ENCODE measurements around the gene ADARB1.

Gene ADARB1

GRCh38 chr21:45236481-45236880 is 162.1 kb downstream of the ADARB1 start:
- no peak for DNase-seq

DNA sequence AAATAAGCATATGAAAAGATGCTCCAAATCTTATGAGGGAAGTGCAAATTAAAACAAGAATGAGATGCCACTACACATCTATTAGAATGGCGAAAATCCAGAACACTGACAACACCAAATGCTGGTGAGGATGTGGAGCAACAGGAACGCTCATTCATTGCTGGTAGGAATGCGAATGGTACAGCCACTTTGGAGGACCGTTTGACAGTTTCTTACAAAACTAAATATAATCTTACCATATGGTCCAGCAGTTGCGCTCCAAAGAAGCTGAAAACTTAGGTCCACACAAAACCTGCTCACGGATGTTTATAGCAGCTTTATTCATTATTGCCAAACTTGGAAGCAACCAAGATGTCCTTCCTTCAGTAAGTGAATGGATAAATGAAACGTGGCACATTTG is 163.0 kb downstream of the ADARB1 start:
- no peak for DNase-seq

GRCh38 chr21:45241357-45241756 is 167.0 kb downstream of the ADARB1 start:
- DNase-seq: no peak

- DNase-seq: no peak
Measured at GRCh38 chr21:45243603-45244002, 169.2 kb downstream of the ADARB1 start.

GRCh38 chr21:45244799-45245340 is 170.5 kb downstream of the ADARB1 start:
- DNase-seq: no peak

- no peak for DNase-seq
Measured at GRCh38 chr21:45246386-45247320, 172.3 kb downstream of the ADARB1 start.

- DNase-seq: no peak
Measured at GRCh38 chr21:45248301-45248892, 174.0 kb downstream of the ADARB1 start.

DNA sequence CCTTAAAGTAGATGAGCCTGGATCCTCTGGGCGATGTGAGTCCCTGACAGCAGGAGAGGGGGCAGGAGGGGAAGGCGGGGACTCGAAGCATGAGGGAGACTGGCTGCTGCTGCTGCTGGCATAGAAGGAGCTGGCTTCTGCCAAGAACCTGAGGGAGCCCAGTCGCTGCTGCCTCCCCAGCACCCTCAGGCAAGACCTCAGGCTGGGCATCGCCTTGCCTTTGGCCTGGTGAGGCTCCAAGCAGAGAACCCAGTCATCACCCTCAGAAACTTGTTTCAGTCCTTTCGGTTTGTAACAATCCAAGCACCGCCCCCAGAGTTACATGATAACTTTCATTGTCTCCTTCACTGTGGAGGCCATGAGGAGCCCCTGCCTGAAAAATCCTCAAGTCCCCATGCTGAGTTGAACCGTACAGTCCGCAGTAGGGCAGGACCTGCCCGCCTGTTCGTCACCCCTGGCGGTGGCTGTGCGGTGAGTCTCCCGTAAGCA is 174.6 kb downstream of the ADARB1 start:
- no peak for DNase-seq

GRCh38 chr21:45249626-45250025 is 175.2 kb downstream of the ADARB1 start:
- no peak for DNase-seq

- no peak for DNase-seq
Measured at GRCh38 chr21:45250272-45250671, 175.9 kb downstream of the ADARB1 start.

- no peak for DNase-seq
Measured at GRCh38 chr21:45250914-45251634, 176.7 kb downstream of the ADARB1 start.

DNA sequence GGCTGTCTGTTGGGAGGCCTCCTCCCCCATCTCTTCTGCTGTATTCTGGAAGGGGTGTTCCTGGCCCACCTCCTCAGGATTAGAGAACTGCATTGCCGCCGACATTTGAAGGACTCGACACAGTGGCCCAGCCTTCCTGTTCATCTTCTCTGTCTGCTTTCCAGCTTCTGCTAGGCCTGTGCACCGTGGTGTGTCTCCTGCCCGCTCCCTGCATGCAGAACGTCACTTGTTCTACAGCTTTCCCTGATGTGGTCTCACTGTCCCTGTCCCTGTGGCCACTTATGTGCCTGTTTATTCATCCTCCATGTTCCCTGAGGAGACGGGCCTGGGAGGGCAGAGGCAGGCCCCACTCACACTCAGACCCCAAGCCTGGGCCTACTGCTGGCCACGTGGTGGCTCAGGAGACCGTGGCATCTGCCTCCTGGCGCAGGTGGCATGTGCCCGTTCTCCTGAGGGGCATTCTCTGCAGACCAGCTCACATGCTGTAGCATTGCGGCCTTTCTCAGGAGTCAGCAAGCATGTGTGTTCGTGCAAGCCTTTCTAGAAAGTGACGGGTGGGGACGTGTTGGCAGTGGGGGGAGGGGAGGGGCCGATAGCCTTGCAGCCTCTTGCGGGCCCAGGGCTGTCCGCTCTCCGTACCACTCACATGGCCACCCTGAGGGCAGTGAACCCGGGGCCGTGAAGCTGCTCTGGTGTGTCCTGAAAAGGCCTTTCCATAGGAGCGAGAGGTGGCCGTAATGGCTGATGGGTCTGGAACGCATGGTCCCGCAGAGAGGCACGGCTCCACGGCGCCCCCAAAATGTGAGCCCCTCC is 177.5 kb downstream of the ADARB1 start:
- DNase-seq: no peak

GRCh38 chr21:45252448-45252925 is 178.1 kb downstream of the ADARB1 start:
- DNase-seq: no peak

- DNase-seq: no peak
Measured at GRCh38 chr21:45253180-45253579, 178.8 kb downstream of the ADARB1 start.

DNA sequence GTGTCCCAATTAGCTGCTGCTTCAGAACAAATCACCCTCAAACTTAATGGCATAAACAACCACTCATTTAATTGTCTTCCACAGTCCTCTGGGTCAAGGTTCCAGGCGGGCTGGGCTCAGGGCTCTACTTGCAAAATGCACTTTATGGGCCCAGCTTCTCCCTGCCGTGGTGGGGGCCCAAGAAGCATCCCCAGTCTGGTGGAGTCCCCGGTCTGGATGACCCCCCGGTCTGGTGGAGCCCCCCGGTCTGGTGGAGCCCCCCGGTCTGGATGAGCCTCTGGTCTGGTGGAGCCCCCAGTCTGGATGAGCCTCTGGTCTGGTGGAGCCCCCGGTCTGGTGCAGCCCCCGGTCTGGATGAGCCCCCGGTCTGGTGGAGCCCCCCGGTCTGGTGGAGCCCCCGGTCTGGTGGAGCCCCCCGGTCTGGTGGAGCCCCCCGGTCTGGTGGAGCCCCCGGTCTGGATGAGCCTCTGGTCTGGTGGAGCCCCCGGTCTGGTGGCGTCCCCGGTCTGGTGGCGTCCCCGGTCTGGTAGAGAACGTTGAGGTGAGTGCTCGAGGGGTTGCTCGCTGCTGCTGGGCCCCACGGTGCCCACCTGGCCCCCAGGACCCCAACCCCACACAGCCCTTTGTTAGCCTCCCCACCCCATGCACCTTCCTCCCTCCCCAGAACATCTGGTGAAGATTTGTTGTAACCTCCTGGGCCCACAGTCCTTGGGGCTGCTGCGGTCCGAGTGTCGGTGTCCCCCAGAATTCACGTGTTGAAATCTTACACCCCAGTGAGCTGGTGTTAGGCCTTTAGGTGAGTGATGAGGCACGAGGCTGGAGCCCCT is 179.5 kb downstream of the ADARB1 start:
- no peak for DNase-seq

- no peak for DNase-seq
Measured at GRCh38 chr21:45254460-45254930, 180.1 kb downstream of the ADARB1 start.

GRCh38 chr21:45255381-45256020 is 181.1 kb downstream of the ADARB1 start:
- DNase-seq: no peak

DNA sequence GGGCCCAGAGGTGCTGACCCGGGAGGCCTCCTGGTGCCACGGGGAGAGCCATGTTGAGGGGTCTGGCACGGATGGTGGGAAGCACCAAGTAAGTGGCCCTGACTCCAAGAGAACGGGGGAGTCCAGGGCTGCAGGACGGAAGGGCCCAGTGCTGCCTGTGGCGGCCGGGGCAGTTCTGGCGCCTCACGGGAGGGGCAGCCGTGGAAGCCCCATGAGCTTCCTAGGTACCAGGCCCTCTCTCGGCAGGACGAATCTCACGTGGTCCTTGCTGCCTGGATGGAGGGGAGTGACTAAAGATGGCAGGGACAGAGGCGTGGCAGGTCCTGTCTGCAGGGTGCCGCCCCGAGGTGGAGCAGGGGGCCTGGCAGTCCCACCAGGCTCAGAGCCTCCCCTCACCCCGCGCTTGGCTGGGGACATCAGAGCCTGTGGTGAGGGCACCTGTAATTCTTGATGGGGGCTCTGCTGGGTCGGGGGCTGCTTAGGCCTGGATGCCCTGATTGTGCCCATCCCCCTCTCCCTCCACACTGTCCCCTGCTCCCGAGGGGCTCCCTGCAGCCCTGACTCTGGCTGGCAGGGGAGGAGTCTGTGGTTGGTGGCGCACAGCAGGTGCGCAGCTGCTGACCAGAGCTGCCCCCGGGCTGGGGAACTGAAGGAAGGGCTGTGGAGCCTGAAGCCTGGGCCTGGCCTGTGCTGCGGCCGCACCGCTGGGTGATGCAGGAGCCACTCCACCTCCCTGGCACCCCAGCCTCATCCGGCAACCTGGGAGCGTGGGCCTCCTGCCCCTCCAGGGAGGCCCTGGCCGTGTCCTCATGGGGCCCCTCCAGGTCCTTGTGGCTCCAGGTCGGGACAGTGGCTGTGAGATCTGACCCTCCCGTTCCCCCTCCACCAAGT is 181.9 kb downstream of the ADARB1 start:
- no peak for DNase-seq

DNA sequence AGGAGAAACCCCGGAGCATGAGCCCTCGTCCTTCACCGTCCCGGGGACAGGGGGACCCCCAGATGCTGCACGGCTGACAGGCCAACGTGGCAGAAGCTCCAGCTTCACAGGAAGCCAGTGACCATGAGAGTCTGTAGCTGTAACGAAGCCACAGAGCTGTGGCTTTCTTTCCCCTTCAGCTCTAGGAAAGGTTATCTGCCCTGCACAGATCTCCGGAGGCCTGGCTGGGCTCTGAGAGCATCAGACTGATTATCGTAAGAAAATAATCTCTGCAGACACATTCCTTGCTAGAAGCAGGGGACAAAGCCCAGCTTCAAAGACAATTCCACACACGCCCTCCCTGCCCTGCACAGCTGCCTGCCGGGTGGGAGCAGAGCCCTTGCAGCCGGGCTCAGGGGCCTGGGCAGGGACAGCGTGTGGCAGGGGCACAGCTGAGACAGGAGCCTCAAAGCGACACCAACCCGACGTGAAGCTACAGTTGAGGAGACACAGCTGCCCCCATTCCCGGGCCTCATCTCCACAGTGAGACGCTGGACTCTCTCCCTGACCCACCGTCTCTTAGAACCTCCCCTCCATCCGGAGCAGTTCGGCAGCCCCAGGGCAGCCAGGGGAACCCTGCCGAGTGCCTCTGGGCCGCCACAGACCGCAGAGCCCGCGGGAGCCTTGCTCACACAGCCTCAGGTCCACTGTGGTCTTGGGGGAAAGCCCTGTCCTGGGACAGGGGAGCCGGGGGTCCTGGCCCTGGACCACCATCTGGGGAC is 182.7 kb downstream of the ADARB1 start:
- DNase-seq: no peak

Data from stimulated activated CD4-positive, alpha-beta T cell treated with anti-CD3 and anti-CD28 coated beads, Interleukin-1b, Interleukin-23, amount 100 ng/mL, for 48 hours (primary cell).